HG03558 (cell line): ENCODE results near the gene MYO1H.

Experiments
- ATAC-seq: cut with Tn5 transposase; IDR thresholded peaks from one replicate; pipeline ENCODE4 v1.9.1; 2021; ENCODE audit warnings: moderate number of reproducible peaks; ENCODE audit not compliant: unreplicated experiment; ENCODE audit errors: extremely low read depth

Gene MYO1H

DNA sequence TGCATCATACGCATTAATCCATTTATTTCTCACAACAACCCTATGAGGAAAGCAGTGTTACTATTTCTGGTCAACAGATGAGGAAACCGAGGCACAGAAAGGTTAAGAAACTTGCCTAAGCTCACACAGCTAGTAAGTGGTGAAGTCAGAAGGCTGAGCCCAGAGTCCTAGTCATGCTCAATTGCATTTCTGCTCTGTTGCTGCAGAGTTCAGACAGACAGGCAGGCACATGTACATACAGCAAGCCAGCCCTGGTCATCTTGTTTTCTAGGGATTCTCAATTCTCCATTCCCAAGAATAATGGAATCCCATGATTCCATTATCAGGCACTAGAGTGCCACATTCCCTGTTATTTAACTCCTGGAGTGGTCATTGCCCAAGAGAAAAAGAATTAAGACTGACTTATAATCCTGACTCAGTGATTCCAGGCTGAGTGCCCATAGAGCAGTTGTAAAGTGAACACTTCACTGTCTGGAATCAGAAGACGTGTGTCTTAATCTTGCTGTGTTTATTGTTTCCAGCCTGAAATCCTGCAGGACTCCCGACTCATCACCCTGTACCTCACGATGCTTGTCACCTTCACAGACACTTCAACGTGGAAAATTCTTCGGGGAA, 140.5 kb downstream of the MYO1H start:
- no peak for ATAC-seq

DNA sequence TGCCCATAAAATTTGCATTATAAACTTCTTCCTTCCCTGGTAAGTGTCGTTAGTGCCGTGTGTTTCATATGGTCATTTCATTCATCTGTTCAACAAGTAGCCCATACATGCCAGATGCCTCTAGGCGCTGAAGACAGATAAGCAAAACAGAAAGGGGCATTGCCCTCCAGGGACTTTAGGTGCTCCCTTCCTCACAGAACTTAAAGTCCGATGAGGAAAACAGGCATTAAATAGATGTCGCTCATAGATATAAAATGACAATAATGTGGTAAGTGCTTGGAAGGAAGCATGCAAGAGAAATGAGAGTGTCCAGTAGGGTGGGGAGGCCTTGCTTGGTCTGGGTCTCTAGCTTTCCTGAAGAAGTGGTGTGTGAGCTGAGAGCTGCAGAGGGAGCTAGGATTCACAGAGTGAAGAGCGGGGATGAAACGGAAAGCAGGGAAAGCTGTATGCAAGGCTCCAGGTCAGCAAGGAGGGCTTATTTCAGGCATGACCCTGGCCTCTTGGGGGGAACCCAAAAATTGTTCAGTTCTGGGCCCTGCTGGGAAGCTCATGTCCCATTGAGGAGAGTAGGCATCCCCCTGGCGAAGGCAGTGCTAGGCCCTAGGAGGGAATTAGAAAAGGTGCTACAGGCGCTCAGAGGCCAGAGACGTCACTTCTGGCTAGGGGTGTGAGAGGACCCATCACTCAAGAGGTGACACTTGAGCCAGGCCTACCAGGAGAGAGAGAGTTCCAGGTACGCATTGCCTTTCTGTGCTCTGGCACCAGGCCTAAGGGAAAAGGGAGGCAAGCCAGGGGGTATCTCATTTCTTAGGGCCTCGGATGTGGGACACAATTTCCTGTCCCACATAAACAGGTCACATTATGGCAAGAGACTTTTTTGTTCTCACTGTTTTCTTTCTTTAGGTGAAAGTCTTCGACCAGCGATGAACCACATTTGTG, 141.6 kb downstream of the MYO1H start:
- no peak for ATAC-seq

DNA sequence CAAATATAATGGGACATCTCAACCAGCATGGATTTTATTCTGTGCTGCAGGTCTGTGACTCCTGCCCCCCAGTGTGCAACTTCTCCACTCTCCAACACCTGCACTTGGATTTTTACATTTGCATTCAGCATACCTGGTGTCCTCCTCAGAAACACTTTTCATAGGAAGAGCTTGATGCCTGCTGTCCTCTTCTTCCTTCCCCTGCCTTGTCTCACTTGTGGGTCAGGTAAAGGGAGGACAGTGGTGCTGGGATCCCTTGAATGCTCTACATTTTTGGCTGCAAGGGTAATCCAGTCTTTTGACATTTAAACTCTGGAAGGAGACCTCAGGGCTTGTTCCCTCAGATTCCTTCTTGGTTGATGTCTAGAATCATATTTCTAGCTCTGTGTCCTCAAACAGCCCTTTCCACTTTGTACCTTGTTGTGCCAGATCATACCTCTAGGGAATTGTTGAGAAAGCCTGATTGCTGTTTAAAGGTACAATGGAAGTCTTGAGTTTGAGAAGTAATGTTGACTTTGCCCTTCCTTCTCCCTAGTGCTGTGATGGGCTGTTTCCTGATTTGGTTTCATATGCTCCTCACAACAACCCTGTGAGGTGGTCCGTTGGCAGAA, 142.4 kb downstream of the MYO1H start:
- ATAC-seq = no peak

GRCh38 chr12:109491671-109492070, 144.0 kb downstream of the MYO1H start:
- ATAC-seq = no peak

DNA sequence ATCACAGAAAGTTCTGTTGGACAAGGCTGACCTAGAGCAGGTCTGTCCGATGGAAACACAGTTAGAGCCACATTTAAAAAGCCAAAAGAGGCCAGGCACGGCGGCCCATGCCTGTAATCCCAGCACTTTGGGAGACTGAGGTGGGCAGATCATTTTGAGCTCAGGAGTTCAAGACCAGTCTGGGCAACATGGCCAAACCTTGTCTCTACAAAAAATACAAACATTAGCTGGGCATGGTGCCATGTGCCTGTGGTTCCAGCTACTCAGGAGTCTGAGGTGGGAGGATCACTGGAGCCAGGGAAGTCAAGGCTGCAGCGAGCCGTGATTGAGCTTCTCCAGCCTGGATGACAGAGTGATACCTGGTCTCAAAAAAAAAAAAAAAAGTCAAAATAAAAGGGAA, 144.7 kb downstream of the MYO1H start:
- ATAC-seq = no peak

GRCh38 chr12:109493090-109493489, 145.4 kb downstream of the MYO1H start:
- no peak for ATAC-seq

DNA sequence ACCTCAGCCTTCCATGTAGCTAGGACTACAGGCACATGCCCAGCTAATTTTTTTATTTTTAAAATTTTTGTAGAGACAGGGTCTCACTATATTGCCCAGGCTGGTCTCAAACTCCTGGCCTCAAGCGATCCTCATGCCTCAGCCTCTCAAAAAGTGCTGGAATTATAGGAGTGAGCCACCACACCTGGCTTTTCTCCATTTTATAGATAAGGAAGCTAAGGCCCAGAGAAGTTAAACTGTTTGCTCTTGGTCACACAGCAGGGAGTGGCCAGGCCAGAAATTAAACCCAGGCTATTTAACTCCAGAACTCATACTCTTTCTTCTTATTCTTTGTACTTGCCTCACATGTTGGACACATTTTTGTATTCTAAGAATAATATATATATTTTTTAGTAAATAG, 146.2 kb downstream of the MYO1H start:
- no peak for ATAC-seq

GRCh38 chr12:109494348-109494881, 146.7 kb downstream of the MYO1H start:
- no peak for ATAC-seq

GRCh38 chr12:109495012-109495411, 147.3 kb downstream of the MYO1H start:
- no peak for ATAC-seq

- ATAC-seq = no peak
These were observed 148.6 kb downstream of the MYO1H start for GRCh38 chr12:109496306-109496705.

- ATAC-seq = no peak
These were observed 150.0 kb downstream of the MYO1H start for GRCh38 chr12:109497675-109498074.
